Stimulated activated CD4-positive, alpha-beta T cell treated with anti-CD3 and anti-CD28 coated beads, Interleukin-4, amount 100 ng/mL, for 1 hour (primary cell): ENCODE measurements around the gene GABBR1.

Experiments used
- DNase-seq: peaks from one replicate; pipeline ENCODE4 v3.0.0-alpha.2; 2020

Gene GABBR1

DNA sequence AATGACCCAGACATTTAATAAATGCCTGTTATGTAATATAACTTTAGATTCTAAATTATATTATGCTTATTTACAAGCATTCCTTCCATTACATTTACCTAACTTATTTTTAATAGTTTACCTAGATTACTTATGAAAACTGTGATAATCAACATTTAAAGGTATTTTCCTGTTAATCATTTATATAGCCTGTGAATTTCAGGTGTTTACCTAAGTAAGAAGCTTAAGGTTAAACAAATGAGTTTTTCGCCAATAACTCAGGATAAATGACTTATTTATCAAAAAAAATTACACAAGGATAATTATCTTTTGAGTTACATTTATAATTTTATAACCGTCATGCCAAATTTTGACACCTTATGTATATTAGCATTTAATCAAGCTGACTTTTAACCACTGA, 108.9 kb downstream of the GABBR1 start:
- DNase-seq = no peak

- no peak for DNase-seq
Measured at GRCh38 chr6:29522227-29522626, 110.8 kb downstream of the GABBR1 start.

GRCh38 chr6:29521006-29521680, 111.8 kb downstream of the GABBR1 start:
- DNase-seq = no peak

DNA sequence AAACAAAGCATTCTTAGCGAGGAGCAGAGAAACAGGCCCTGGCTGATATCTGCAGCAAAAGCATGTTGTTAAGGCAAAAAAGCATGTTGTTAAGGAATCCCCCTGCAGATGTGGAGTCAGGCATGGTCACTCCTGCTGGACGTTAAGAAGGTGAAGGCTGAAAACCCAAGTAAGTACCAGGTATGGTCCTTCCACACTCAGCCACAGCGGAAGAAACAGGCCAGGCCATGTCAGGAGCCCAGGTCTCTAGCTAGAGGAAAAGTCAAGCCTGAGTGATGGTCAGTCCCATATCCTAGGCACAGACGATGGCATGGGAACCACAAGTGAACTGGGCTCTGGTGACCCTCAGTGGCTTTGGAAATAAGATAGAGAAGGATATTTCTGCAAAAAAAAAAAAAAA, 112.8 kb downstream of the GABBR1 start:
- no peak for DNase-seq

DNA sequence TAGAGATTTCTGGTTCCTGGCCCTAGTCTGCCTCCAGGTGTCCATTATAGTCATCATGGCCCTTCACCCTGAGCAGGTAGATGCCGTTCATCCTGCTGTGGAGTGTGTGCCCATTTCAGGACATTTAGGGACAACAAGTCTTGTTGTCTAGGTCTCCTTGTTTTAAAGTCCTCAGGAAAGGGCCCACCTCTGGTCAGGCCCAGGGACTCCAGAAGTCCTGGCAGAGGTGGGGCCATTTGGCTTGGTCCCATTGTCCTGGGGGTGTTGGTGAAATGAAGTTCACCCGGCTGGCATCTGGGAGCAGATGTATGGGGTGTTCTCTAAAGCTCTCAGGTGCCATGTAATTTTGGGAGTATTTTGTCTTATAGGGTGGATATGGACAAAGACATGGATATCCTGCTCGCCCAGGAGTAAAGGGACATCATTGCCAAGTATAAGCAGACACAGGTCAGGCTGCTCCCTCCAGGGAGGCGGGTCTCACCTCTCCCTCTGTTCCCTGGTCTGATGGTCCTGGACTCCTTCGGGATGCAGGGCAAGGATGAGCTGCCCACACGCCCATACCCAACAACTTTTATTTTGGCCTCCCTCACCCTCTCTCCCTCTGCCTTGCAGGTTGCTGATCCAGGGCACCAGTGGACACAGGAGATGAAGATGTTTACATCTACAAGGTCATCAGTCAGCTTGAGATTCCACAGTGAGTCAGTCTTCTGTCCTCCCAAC, 113.5 kb downstream of the GABBR1 start:
- no peak for DNase-seq

DNA sequence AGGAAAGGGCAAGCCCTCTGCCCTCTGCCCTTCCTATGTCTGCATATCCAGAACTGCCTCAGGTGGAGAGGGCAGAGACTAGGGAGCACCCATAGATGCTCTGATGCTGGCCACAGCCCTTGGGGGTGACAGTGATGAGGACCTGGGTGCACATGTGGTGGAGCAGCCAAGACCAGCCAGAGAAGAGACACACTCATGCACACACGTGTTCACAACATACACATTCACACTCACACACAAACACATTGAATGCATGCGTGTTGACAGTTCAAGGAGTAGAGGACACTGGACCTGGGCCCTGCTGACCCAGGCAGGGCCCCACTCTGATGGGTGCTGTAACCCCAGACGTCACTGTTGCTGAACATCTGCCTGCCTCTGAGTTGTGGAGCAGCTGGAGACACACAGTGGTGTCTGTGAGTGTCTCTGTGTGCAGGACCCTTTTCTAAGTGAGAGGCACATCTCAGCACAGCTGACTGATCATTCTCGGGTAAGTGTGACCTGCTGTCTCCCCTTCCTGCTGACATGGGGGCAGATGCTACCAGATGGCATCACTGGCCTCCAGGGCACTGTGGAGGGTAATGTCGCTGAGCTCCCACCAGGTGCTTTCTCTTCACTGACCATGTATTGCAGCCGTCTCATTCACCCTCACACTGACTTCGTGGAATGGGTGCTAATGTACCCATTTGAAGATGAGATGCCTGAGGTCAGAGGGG, 115.1 kb downstream of the GABBR1 start:
- no peak for DNase-seq

DNA sequence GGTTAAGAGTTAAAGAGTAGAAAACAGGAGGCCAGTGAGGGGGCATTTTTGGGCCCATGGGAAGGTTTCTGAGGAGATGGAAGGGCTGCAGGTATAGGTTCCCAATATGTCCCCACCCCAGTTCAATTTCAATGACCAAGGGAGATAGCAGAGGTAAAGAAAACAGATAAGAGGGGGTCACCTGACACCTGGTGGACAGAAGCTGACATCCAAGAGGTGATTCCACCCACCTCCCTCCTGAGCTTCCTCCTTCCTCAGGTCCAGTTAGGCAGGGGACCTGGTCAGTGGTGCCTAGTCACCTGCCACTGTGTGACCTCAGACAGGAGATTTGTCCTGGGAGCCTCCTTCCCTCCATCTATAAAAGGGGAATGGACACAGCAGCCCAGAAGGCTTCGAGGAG, 115.7 kb downstream of the GABBR1 start:
- DNase-seq = no peak

DNA sequence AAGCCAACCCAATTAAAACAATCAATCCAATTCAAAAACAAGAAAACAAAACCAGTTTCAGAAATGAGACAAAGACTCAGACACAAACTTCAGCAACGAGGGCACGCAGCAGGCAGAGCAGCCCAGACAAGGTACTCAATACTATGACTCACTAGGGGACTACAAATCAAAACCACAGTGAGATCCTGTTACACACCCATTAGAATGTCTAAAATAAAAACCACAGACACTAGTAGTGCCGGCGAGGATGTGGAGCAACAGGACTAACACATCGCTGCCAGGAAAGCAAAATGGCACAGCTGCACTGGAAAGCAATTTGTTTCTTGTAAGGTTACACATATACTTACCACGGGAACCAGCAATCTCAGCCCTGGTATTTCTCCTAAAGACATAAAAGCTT, 116.9 kb downstream of the GABBR1 start:
- peak; percentile 18 for DNase-seq

DNA sequence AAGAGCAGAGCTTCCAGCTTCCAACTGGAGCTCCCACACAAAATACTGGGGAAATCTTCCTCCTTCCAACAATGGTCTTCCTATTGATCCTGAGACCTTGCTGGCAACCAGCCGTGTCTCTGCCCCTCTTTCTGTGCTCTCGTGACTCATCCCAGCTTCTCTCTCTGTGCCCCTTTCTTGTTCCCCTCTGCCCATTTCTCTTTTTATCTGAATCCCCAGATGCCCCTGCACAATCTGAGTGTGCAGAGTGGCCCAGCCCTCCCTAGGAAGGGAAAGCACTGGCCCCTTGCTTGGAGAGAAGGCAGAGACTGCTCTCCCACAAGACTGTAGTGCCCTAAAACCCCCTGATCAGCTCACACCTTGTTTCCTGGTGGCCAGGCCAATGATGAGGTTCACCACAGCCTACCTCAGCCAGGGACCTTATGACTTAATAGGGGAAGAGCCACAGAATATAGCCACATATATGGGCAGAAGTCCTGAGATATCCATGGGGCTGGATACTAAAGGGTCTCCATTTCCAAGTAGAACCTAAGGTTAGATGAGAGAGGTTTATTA, 122.2 kb downstream of the GABBR1 start:
- DNase-seq = no peak

DNA sequence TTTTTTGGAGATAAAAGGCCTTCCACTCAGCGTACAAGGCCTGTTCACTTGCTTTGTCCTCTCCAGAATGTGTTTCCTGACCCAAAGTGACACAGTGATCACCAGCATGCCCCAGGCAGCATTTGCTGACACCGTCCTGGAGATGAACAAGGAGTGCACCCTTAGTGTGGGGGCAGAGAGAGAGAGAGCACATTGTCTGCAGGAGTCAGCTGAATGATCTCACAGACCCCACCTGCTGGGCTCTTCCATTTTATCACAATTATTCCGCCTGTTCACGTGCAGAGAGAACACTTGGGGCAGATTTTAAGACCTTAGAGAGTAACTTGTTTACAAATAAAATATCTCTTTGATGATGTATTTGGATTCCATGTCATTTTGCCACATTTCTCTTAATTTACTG, 122.8 kb downstream of the GABBR1 start:
- DNase-seq = no peak
